K562 (cell line): Measurements from ENCODE around the gene MVB12B. TPM values are rescaled to one million over a fixed set of nuclear protein-coding genes. Genes with fewer than 3 reads are reported as not detected.

Source experiments
- ATAC-seq: fragments of 200-7000 bp; cut with Tn5 transposase; 3 replicates; pipeline ENCODE4 v1.9.1; 2020; ENCODE audit warnings: moderate library complexity
- BruUV-seq: library from RNA; stranded (reverse); fragments of 400-500 nt; replicated peaks from 2 replicates; lab custom pipeline; 2021; lab: Mats Ljungman, UMichigan
- CTCF ChIA-PET: fragments of 300-600 bp; formaldehyde crosslinking; extraction: SDS; loops from one replicate; lab custom pipeline; 2021; ENCODE audit warnings: low intra/inter-chr PET ratio; lab: Yijun Ruan, JAX
- POLR2A ChIA-PET: fragments of 300-600, 350-650 bp; sonication (Branson Sonifier 250); formaldehyde crosslinking; extraction: SDS; loops from one replicate; lab custom pipeline; 2021; ENCODE audit warnings: antibody characterized with exemption, inconsistent platforms; lab: Yijun Ruan, JAX
- DNase-seq, 4 experiments: peaks; one replicate each; pipeline versions ENCODE4 v3.0.0 to v3.0.0-alpha.2; 2011 to 2018; ENCODE audit warnings: low spot score in 3 of 4, mixed read lengths in 3 of 4; ENCODE audit errors: extremely low read depth in 1 of 4
- FAIRE-seq: peaks from 2 replicates; lab custom pipeline; 2011; peaks lifted over from hg19 to GRCh38; lab: Jason Lieb, UNC
- H2AFZ ChIP-seq: 2 replicates; pipeline ENCODE4 v1.6.0; 2011; ENCODE audit warnings: low read depth, low read length, control low read depth, inconsistent platforms
- H3K27ac ChIP-seq: fragments of 200-600 bp; 3 replicates; pipeline ENCODE4 v1.8.0; 2011; ENCODE audit warnings: low read depth, mild to moderate bottlenecking, control low read depth, inconsistent platforms, low read length, moderate library complexity, mixed read lengths; ENCODE audit errors: extremely low read depth
- H3K27me3 ChIP-seq, 2 experiments: fragments of 300-600 bp in 1 of 2; 2 replicates in 1 of 2; 3 replicates in 1 of 2; pipeline versions ENCODE4 v1.6.0 to v1.8.0; 2011; ENCODE audit warnings: inconsistent platforms in 2 of 2, low read length in 2 of 2, mild to moderate bottlenecking in 1 of 2, mixed read lengths in 1 of 2, moderate library complexity in 1 of 2; ENCODE audit not compliant: control insufficient read depth in 2 of 2, insufficient read depth in 2 of 2
- H3K36me3 ChIP-seq: fragments of 300-600 bp; 3 replicates; pipeline ENCODE4 v1.8.0; 2011; ENCODE audit warnings: mild to moderate bottlenecking, low read length, inconsistent platforms; ENCODE audit not compliant: control insufficient read depth, insufficient read depth
- H3K4me1 ChIP-seq, 2 experiments: fragments of 200-600 bp in 1 of 2; replicated peaks in 1 of 2; 2 replicates in 1 of 2; 3 replicates in 1 of 2; pipeline versions ENCODE4 v1.5.1 to v1.8.0; 2011; ENCODE audit warnings: inconsistent platforms in 2 of 2, low read length in 2 of 2, mild to moderate bottlenecking in 1 of 2, mixed read lengths in 1 of 2, moderate library complexity in 1 of 2; ENCODE audit not compliant: control insufficient read depth in 2 of 2, insufficient read depth in 2 of 2
- H3K4me2 ChIP-seq: 2 replicates; pipeline ENCODE4 v1.6.1; 2011; ENCODE audit warnings: low read length, control low read depth, inconsistent platforms, mixed read lengths; ENCODE audit not compliant: insufficient read depth
- H3K4me3 ChIP-seq: fragments of 200-600 bp; sonication (generic), shearing (Covaris generic); 2 replicates; pipeline ENCODE4 v1.5.1; 2016; ENCODE audit warnings: control low read depth, inconsistent platforms
- H3K79me2 ChIP-seq: fragments of 200-600 bp; 3 replicates; pipeline ENCODE4 v1.8.0; 2011; ENCODE audit warnings: low read length, inconsistent platforms; ENCODE audit not compliant: control insufficient read depth, insufficient read depth
- H3K9ac ChIP-seq, 2 experiments: 2 replicates each; pipeline versions ENCODE4 v1.6.0 to v1.6.1; 2011; ENCODE audit warnings: low read depth in 2 of 2, low read length in 2 of 2, control low read depth in 1 of 2, inconsistent platforms in 1 of 2, mild to moderate bottlenecking in 1 of 2, mixed read lengths in 1 of 2; ENCODE audit not compliant: insufficient read depth in 1 of 2
- H3K9me1 ChIP-seq: one replicate; pipeline ENCODE4 v1.6.0; 2011; ENCODE audit warnings: inconsistent platforms, mild to moderate bottlenecking, low read length, moderate library complexity; ENCODE audit not compliant: control insufficient read depth, insufficient read depth
- H3K9me3 ChIP-seq: replicated peaks from 2 replicates; pipeline ENCODE4 v1.5.1; 2011; ENCODE audit warnings: low read depth, low read length, inconsistent platforms; ENCODE audit not compliant: control insufficient read depth, insufficient read depth
- H4K20me1 ChIP-seq: replicated peaks from 2 replicates; pipeline ENCODE4 v1.6.1; 2011; ENCODE audit warnings: low read length, inconsistent platforms, mixed read lengths; ENCODE audit not compliant: control insufficient read depth, insufficient read depth
- C11orf30 ChIP-seq: fragments of 450-650 bp; IDR thresholded peaks from 2 replicates; pipeline ENCODE4 v1.6.1; 2016; ENCODE audit warnings: low read depth, mild to moderate bottlenecking
- FOXA3 ChIP-seq, 2 experiments: fragments of 450-650 bp in 1 of 2; sonication (generic) in 1 of 2; formaldehyde crosslinking; IDR thresholded peaks in 1 of 2; conservative IDR thresholded peaks in 1 of 2; 2 replicates each; pipeline versions ENCODE4 v1.4.0 to v1.8.0; 2020 to 2022; ENCODE audit warnings: mild to moderate bottlenecking in 2 of 2, missing genetic modification reagents in 1 of 2
- MAFF ChIP-seq: IDR thresholded peaks from 2 replicates; pipeline ENCODE4 v1.6.1; 2012; ENCODE audit warnings: low read length, improper control_type of control experiment
- MAFG ChIP-seq: fragments of 450-650 bp; conservative IDR thresholded peaks from 2 replicates; pipeline ENCODE4 v1.6.1; 2016; ENCODE audit warnings: missing genetic modification characterization, missing compliant biosample characterization
- NFE2 ChIP-seq: IDR thresholded peaks from 2 replicates; pipeline ENCODE4 v1.6.1; 2014; ENCODE audit warnings: antibody characterized with exemption, low read depth
- PTTG1 ChIP-seq: fragments of 450-650 bp; IDR thresholded peaks from 2 replicates; pipeline ENCODE4 v1.6.1; 2016; ENCODE audit warnings: low read depth, mild to moderate bottlenecking, missing genetic modification characterization, missing compliant biosample characterization
- SMAD2 ChIP-seq: fragments of 150-350 bp; IDR thresholded peaks from 2 replicates; pipeline ENCODE4 v1.6.1; 2014; ENCODE audit warnings: low read depth, mild to moderate bottlenecking, low read length
- ZNF316 ChIP-seq: fragments of 450-650 bp; IDR thresholded peaks from 2 replicates; pipeline ENCODE4 v1.6.1; 2016
- WGBS: fragments of 100-300 bp; shearing (Covaris generic); methylation state at CpG from one replicate; pipeline ENCODE4 v1.1.6; 2016; ENCODE audit warnings: low coverage, mixed read lengths; ENCODE audit not compliant: insufficient coverage; ENCODE audit errors: missing lambda C conversion rate; 5-methylcytosine and 5-hydroxymethylcytosine counted together
- in situ Hi-C: fragments of 300-500 bp; cut with MboI; formaldehyde crosslinking; loops from 4 replicates; pipeline ENCODE4 v1.15.0; 2018; ENCODE audit warnings: inconsistent platforms, mixed read lengths
- intact Hi-C: fragments of 100-400 bp; cut with micrococcal nuclease; formaldehyde crosslinking; loops from 2 replicates; pipeline ENCODE4 v1.14.2; 2022
- polyA plus RNA-seq, 8 experiments: library from polyadenylated mRNA; depleted of rRNA in 4 of 8; stranded (reverse) in 5 of 8; unstranded in 3 of 8; fragments of >200 nt; fragmentation: Nextera tagmentation in 2 of 8; fragmentation: Illumina TruSeq in 1 of 8; extraction: Ambion mirVana in 2 of 8; extraction: Trizol in 1 of 8; gene quantifications; 2 replicates each; pipeline versions ENCODE4 v1.2.1 to v1.2.3, GENCODE V29; 2011 to 2014; ENCODE audit warnings: inconsistent platforms in 1 of 8, missing spikeins in 1 of 8
- total RNA-seq, 7 experiments: library from RNA; depleted of rRNA in 6 of 7; stranded (reverse); fragments of >200 nt in 6 of 7; fragmentation: Illumina TruSeq in 2 of 7; extraction: Trizol in 2 of 7; gene quantifications; 2 replicates each; pipeline versions ENCODE4 v1.2.1 to v1.2.3, GENCODE V29; 2011 to 2021; ENCODE audit warnings: low replicate concordance in 1 of 7

MVB12B gene
- total and polyA plus RNA-seq, 9 of the 15 experiments (the other 6 are each of a cell fraction or from before 2014, with no cell fraction given), result not detected

- H3K4me2 ChIP-seq, result no peak overlapping the region
- no peak overlapping the region for H3K27ac ChIP-seq
- intact Hi-C loops (no loop called here), in situ Hi-C loops (no loop called here)
- no peak overlapping the region for H3K4me3 ChIP-seq
- WGBS, result 1% methylated on average over 7 of the region's 7 CpGs
- H3K4me1 ChIP-seq, result no peaks in the 10 kb centered on the region
- TF ChIP-seq MAFG (tag), result peak; percentile 48; the same call in 1 of the 2 replicates
- 0 out of 2 replicates have a peak, but pooled peaks have one; percentile 11 for TF ChIP-seq MAFF
- no peak for TF ChIP-seq PTTG1 (tag)
- peak; percentile 52; the same call in 1 of the 2 replicates for TF ChIP-seq C11orf30
- no peak for TF ChIP-seq SMAD2
- TF ChIP-seq NFE2, result peak; percentile 20; the same call in 1 of the 2 replicates
- no peak for TF ChIP-seq FOXA3 (CRISPR knock-in tag; conservative IDR thresholded peaks at IDR 0.05 in 1 of 2, IDR thresholded peaks at IDR 0.05 in 1 of 2)
- TF ChIP-seq ZNF316, result peak; percentile 64
- TF ChIP-seq, all 486 proteins: peak for 5
- ChIA-PET POLR2A (interaction anchor here (0.5 to 0.7 kb wide), 2 partner anchors 10 to 987 kb away, joined by 3 to 4 read pairs; no protein-coding TSS in a partner anchor), CTCF (no interaction called here)
- BruUV-seq, result no TSS peak
- Histone ChIP-seq H3K27me3 (peaks cover 18 to 46% of the 10 kb centered on the region in 2 experiments), H2AFZ (no peak overlapping the region), H3K36me3 (no peaks in the 10 kb centered on the region), H3K79me2 (no peaks in the 10 kb centered on the region), H3K9me1 (no peaks in the 10 kb centered on the region), H3K9ac (no peak overlapping the region), H3K9me3 (no peaks in the 10 kb centered on the region), H4K20me1 (no peaks in the 10 kb centered on the region)
- no peak for ATAC-seq
- no peak for DNase-seq
- FAIRE-seq, result no peak
Measured at GRCh38 chr9:126413391-126414068, 86.9 kb downstream of the MVB12B start.
